NCI-H187 treated with DMSO at 0.1 percent for 48 hours (cell line): Measurements from ENCODE around the gene ZNF556.

Experiments used
- DNase-seq: peaks from one replicate; lab custom pipeline; 2025; lab: John Stamatoyannopoulos, UW

ZNF556 gene

GRCh38 chr19:2905918-2906519, 38.9 kb downstream of the ZNF556 start:
- no peak for DNase-seq

- no peak for DNase-seq
Measured at GRCh38 chr19:2906631-2907195, 39.6 kb downstream of the ZNF556 start.

GRCh38 chr19:2912306-2912705, 45.2 kb downstream of the ZNF556 start:
- no peak for DNase-seq

GRCh38 chr19:2917275-2918184, 50.4 kb downstream of the ZNF556 start:
- no peak for DNase-seq

GRCh38 chr19:2922987-2923386, 55.9 kb downstream of the ZNF556 start:
- DNase-seq: no peak

GRCh38 chr19:2923510-2923909, 56.4 kb downstream of the ZNF556 start:
- DNase-seq: no peak

GRCh38 chr19:2926341-2927031, 59.4 kb downstream of the ZNF556 start:
- no peak for DNase-seq

- no peak for DNase-seq
Measured at GRCh38 chr19:2927032-2927430, 59.9 kb downstream of the ZNF556 start.
